Measurements from ENCODE around the gene TSPAN4. TPM values are rescaled to one million over a fixed set of nuclear protein-coding genes. Genes with fewer than 3 reads are reported as not detected.

Gene TSPAN4
- total and polyA plus RNA-seq, 9 of the 15 experiments (the other 6 are each of a cell fraction or from before 2014, with no cell fraction given): 0.07 to 31.0 (median 15.7) TPM

DNA sequence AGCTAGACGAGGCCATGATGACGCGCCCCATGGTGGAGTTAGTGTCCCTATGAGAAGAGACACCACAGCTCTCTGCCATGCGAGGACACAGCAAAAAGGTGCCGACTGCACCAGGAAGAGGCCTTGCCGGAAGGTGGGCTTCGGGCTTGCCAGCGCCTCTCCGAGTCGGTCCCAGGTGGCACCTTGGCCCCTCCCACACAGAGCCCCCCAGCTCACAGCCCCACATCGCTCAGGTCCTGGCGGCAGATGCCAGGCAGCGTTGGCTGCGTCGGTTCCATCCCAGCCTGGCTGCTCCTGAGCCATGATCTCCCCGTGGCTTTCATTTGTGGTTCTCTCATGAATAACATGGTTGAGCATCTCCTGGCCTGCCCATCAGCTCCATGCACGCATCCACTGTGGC is 43.9 kb downstream of the TSPAN4 start:
- no peak for DNase-seq (ENCODE audit: extremely low read depth in 1 of 4, low spot score in 3 of 4)
- no peak for FAIRE-seq
- H3K9ac ChIP-seq (ENCODE audit: insufficient read depth in 1 of 2, low read depth in 2 of 2, low read length in 2 of 2): no peak overlapping the region
- CTCF ChIA-PET (ENCODE audit: low intra/inter-chr PET ratio): no interaction called here
- in situ Hi-C loops (cut with MboI): no loop called here
- no peak overlapping the region for H3K4me2 ChIP-seq (ENCODE audit: insufficient read depth, low read length)
- no peak overlapping the region for H3K4me3 ChIP-seq
- peaks cover 79% of the 10 kb centered on the region; the same call in 1 of the 3 replicates for H3K36me3 ChIP-seq (ENCODE audit: control insufficient read depth, insufficient read depth, low read length)
- no peaks in the 10 kb centered on the region for H3K79me2 ChIP-seq (ENCODE audit: control insufficient read depth, insufficient read depth, low read length)
- POLR2A ChIA-PET: interaction anchor here (0.6 to 1.3 kb wide), 4 partner anchors 8 to 206 kb away, joined by 3 to 4 read pairs (median 3); no protein-coding TSS in a partner anchor
- 97% methylated on average over 15 of the region's 17 CpGs for WGBS (ENCODE audit: insufficient coverage, low coverage, missing lambda C conversion rate)
- TF ChIP-seq RFX5 (IDR thresholded peaks at IDR 0.05; ENCODE audit: low read depth, low read length) (no peak), POLR2G (IDR thresholded peaks at IDR 0.05; ENCODE audit: low read depth, low read length) (0 out of 2 replicates have a peak, but pooled peaks have one; percentile 23)
- no peaks in the 10 kb centered on the region for H3K9me1 ChIP-seq (ENCODE audit: control insufficient read depth, insufficient read depth, low read length)
- BruUV-seq (replicated peaks): no TSS peak
- H3K27me3 ChIP-seq (ENCODE audit: control insufficient read depth in 2 of 2, insufficient read depth in 2 of 2, low read length in 2 of 2): no peaks in the 10 kb centered on the region
- no peak overlapping the region for H2AFZ ChIP-seq (ENCODE audit: low read depth, low read length)
- H3K4me1 ChIP-seq (replicated peaks in 1 of 2; ENCODE audit: control insufficient read depth in 2 of 2, insufficient read depth in 2 of 2, low read length in 2 of 2): peaks cover 0 to 49% of the 10 kb centered on the region in 2 experiments; a peak in 2 of 5 replicates
- ATAC-seq: no peak
- intact Hi-C loops (cut with micrococcal nuclease): no loop called here
- no peaks in the 10 kb centered on the region for H3K9me3 ChIP-seq (replicated peaks; ENCODE audit: control insufficient read depth, insufficient read depth, low read depth, low read length)
- no peaks in the 10 kb centered on the region for H4K20me1 ChIP-seq (replicated peaks; ENCODE audit: control insufficient read depth, insufficient read depth, low read length)
- H3K27ac ChIP-seq (ENCODE audit: extremely low read depth, low read depth, low read length): no peak overlapping the region

DNA sequence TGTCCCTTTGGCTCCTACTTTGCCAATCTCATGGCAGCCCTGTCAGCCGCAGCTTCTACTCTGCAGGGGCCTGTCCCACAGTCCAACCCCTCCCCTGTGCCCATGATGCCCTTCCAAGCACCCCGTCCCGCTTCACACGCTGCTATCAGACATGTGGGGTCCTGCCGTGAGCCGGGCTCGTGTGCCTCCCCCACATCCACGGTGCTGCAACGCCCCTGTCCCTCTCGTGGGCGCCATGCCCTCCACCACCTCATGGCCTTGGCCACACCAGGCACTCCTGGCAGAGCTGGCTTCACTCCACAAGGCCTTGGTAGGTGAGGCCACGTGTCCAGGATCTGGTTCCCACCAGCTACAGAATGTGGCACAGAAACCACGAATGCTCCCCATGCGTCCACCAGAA is 44.9 kb downstream of the TSPAN4 start:
- Histone ChIP-seq H3K36me3 (ENCODE audit: control insufficient read depth, insufficient read depth, low read length) (peaks cover 72% of the 10 kb centered on the region; the same call in 1 of the 3 replicates), H3K9ac (ENCODE audit: insufficient read depth in 1 of 2, low read depth in 2 of 2, low read length in 2 of 2) (peak overlapping the region in 1 of 2 experiments; percentile 26; a peak in 1 of 4 replicates), H3K27ac (ENCODE audit: extremely low read depth, low read depth, low read length) (no peak overlapping the region), H3K4me1 (replicated peaks in 1 of 2; ENCODE audit: control insufficient read depth in 2 of 2, insufficient read depth in 2 of 2, low read length in 2 of 2) (peaks cover 0 to 57% of the 10 kb centered on the region in 2 experiments; a peak in 2 of 5 replicates), H3K4me2 (ENCODE audit: insufficient read depth, low read length) (no peak overlapping the region), H3K9me1 (ENCODE audit: control insufficient read depth, insufficient read depth, low read length) (no peaks in the 10 kb centered on the region), H3K4me3 (no peak overlapping the region), H3K9me3 (replicated peaks; ENCODE audit: control insufficient read depth, insufficient read depth, low read depth, low read length) (no peaks in the 10 kb centered on the region), H2AFZ (ENCODE audit: low read depth, low read length) (no peak overlapping the region), H3K27me3 (ENCODE audit: control insufficient read depth in 2 of 2, insufficient read depth in 2 of 2, low read length in 2 of 2) (no peaks in the 10 kb centered on the region), H3K79me2 (ENCODE audit: control insufficient read depth, insufficient read depth, low read length) (no peaks in the 10 kb centered on the region), H4K20me1 (replicated peaks; ENCODE audit: control insufficient read depth, insufficient read depth, low read length) (no peaks in the 10 kb centered on the region)
- POLR2A ChIA-PET: interaction anchor here (1.3 kb wide), 1 partner anchor 15 kb away, joined by 3 read pairs; no protein-coding TSS in a partner anchor
- in situ Hi-C loops (cut with MboI): no loop called here
- ATAC-seq (no peak), FAIRE-seq (no peak), DNase-seq (ENCODE audit: extremely low read depth in 1 of 4, low spot score in 3 of 4) (no peak)
- 97% methylated on average over 14 of the region's 14 CpGs for WGBS (ENCODE audit: insufficient coverage, low coverage, missing lambda C conversion rate)
- CTCF ChIA-PET (ENCODE audit: low intra/inter-chr PET ratio): no interaction called here
- no TSS peak for BruUV-seq (replicated peaks)
- intact Hi-C loops (cut with micrococcal nuclease): no loop called here
- TF ChIP-seq HEY1 (CRISPR knock-in tag; IDR thresholded peaks at IDR 0.05; ENCODE audit: borderline replicate concordance): no peak
- no peak for TF ChIP-seq KLF1 (tag; IDR thresholded peaks at IDR 0.05)
- TF ChIP-seq ZNF165 (CRISPR knock-in tag; IDR thresholded peaks at IDR 0.05; ENCODE audit: borderline replicate concordance): no peak
- TF ChIP-seq LCOR (CRISPR knock-in tag; IDR thresholded peaks at IDR 0.05): no peak
- TF ChIP-seq, protein P1, sequence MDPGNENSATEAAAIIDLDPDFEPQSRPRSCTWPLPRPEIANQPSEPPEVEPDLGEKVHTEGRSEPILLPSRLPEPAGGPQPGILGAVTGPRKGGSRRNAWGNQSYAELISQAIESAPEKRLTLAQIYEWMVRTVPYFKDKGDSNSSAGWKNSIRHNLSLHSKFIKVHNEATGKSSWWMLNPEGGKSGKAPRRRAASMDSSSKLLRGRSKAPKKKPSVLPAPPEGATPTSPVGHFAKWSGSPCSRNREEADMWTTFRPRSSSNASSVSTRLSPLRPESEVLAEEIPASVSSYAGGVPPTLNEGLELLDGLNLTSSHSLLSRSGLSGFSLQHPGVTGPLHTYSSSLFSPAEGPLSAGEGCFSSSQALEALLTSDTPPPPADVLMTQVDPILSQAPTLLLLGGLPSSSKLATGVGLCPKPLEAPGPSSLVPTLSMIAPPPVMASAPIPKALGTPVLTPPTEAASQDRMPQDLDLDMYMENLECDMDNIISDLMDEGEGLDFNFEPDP (CRISPR knock-in tag; IDR thresholded peaks at IDR 0.05): no peak
- TF ChIP-seq RB1 (IDR thresholded peaks at IDR 0.05; ENCODE audit: low read depth): no peak
- TF ChIP-seq, protein P2, sequence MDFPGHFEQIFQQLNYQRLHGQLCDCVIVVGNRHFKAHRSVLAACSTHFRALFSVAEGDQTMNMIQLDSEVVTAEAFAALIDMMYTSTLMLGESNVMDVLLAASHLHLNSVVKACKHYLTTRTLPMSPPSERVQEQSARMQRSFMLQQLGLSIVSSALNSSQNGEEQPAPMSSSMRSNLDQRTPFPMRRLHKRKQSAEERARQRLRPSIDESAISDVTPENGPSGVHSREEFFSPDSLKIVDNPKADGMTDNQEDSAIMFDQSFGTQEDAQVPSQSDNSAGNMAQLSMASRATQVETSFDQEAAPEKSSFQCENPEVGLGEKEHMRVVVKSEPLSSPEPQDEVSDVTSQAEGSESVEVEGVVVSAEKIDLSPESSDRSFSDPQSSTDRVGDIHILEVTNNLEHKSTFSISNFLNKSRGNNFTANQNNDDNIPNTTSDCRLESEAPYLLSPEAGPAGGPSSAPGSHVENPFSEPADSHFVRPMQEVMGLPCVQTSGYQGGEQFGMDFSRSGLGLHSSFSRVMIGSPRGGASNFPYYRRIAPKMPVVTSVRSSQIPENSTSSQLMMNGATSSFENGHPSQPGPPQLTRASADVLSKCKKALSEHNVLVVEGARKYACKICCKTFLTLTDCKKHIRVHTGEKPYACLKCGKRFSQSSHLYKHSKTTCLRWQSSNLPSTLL (IDR thresholded peaks at IDR 0.05): no peak
- no peak for TF ChIP-seq ZFP1 (CRISPR knock-in tag; IDR thresholded peaks at IDR 0.05)
- TF ChIP-seq FOS (IDR thresholded peaks at IDR 0.05; ENCODE audit: extremely low read depth, insufficient read length): no peak
- no peak for TF ChIP-seq HDAC3 (IDR thresholded peaks at IDR 0.05; ENCODE audit: borderline replicate concordance, partially characterized antibody)
- TF ChIP-seq PTTG1 (tag; IDR thresholded peaks at IDR 0.05; ENCODE audit: low read depth): no peak

Measured in K562 (cell line).